Measurements from ENCODE around the gene RPP25L. TPM values are rescaled to one million over a fixed set of nuclear protein-coding genes. Genes with fewer than 3 reads are reported as not detected.

RPP25L gene
- total and polyA plus RNA-seq, 2 of the 4 experiments (the other 2 are of a cell fraction) = 20.4 to 26.3 TPM

GRCh38 chr9:34594177-34594576 lies 17.7 kb downstream of the RPP25L start:
- Histone ChIP-seq H3K9me1 (ENCODE audit: insufficient read depth, low read length) (no peaks in the 10 kb centered on the region), H4K5ac (ENCODE audit: low read depth, low read length) (no peak overlapping the region), H3K23ac (ENCODE audit: low read depth, low read length) (no peak overlapping the region), H4K20me1 (ENCODE audit: insufficient read depth, low read length) (0 out of 2 replicates have a peak, but pooled peaks cover 3% of the 10 kb centered on the region), H3K27me3 (ENCODE audit: control insufficient read depth, insufficient read depth, low read length) (peaks cover 76% of the 10 kb centered on the region), H3K4ac (ENCODE audit: low read depth, low read length) (no peak overlapping the region), H3K18ac (ENCODE audit: low read depth, low read length) (no peak overlapping the region), H4K91ac (ENCODE audit: insufficient read depth, low read depth, low read length) (no peak overlapping the region), H2BK5ac (ENCODE audit: low read depth, low read length, poor library complexity, severe bottlenecking) (no peak overlapping the region), H3K4me3 (ENCODE audit: insufficient read depth, low read depth, low read length) (no peak overlapping the region), H2AFZ (replicated peaks; ENCODE audit: low read length, poor library complexity) (no peak overlapping the region), H2BK20ac (ENCODE audit: low read depth, low read length) (no peak overlapping the region), H3K4me2 (ENCODE audit: low read depth, low read length) (no peak overlapping the region), H3K4me1 (ENCODE audit: control insufficient read depth, insufficient read depth, low read length) (no peaks in the 10 kb centered on the region; the same call in 1 of the 2 replicates), H3K9me3 (ENCODE audit: control insufficient read depth, insufficient read depth, low read length) (no peaks in the 10 kb centered on the region), H3K36me3 (ENCODE audit: control insufficient read depth, insufficient read depth, low read length) (no peaks in the 10 kb centered on the region), H3K9ac (ENCODE audit: low read depth, low read length) (no peak overlapping the region), H2BK15ac (ENCODE audit: low read depth, low read length) (no peak overlapping the region), H2BK120ac (ENCODE audit: low read depth, low read length) (no peak overlapping the region), H3K56ac (ENCODE audit: extremely low read depth, insufficient read depth, low read length) (no peak overlapping the region), H2AK5ac (ENCODE audit: low read depth, low read length) (no peak overlapping the region), H3K79me1 (ENCODE audit: low read depth in 1 of 2, low read length in 2 of 2) (no peaks in the 10 kb centered on the region), H4K8ac (ENCODE audit: low read depth in 2 of 2, low read length in 2 of 2) (no peak overlapping the region), H3K27ac (ENCODE audit: insufficient read depth, low read length) (no peak overlapping the region), H3K14ac (replicated peaks; ENCODE audit: low read depth, low read length) (no peak overlapping the region), H2AK9ac (replicated peaks; ENCODE audit: low read depth, low read length, poor library complexity) (no peak overlapping the region)
- intact Hi-C loops (cut with micrococcal nuclease) = no loop called here
- TF ChIP-seq BHLHE40 (IDR thresholded peaks at IDR 0.05; ENCODE audit: low read depth, low read length) (no peak), CHD1 (IDR thresholded peaks at IDR 0.05; ENCODE audit: low read depth, low read length) (no peak), CTCF (conservative IDR thresholded peaks at IDR 0.05; ENCODE audit: low read depth, low read length) (no peak), ELK1 (IDR thresholded peaks at IDR 0.05; ENCODE audit: borderline replicate concordance, low read depth, low read length) (no peak), RCOR1 (IDR thresholded peaks at IDR 0.05; ENCODE audit: insufficient replicate concordance, low read length) (no peak), SMC3 (IDR thresholded peaks at IDR 0.05; ENCODE audit: low read depth, low read length) (no peak), MAZ (IDR thresholded peaks at IDR 0.05; ENCODE audit: borderline replicate concordance, low read depth, low read length) (no peak), POLR2A (IDR thresholded peaks at IDR 0.05; ENCODE audit: low read depth, low read length) (no peak), MXI1 (IDR thresholded peaks at IDR 0.05; ENCODE audit: borderline replicate concordance, low read depth, low read length) (no peak), USF2 (IDR thresholded peaks at IDR 0.05; ENCODE audit: low read depth, low read length) (no peak)
- WGBS, 2 experiments (ENCODE audit: extremely low coverage in 2 of 2, insufficient read length in 1 of 2) = 73% methylated on average over 3 of the region's 9 CpGs; no CpG with 5 or more reads in 1 of the 2 experiments
- dilution Hi-C loops (cut with HindIII; ENCODE audit: low sequenced_read_pairs, unreplicated experiment) = no loop called here
- in situ Hi-C loops (cut with MboI; ENCODE audit: low sequenced_read_pairs) = no loop called here
- BruUV-seq (replicated peaks) = no TSS peak
- no peak for ATAC-seq (ENCODE audit: low read depth)
- DNase-seq = no peak
- ChIA-PET CTCF (no interaction called here), POLR2A (ENCODE audit: unreplicated experiment) (no interaction called here)

Measured in IMR-90 (cell line).